ENCODE results near the gene OTOG. TPM values are rescaled to one million over a fixed set of nuclear protein-coding genes. Genes with fewer than 3 reads are reported as not detected.

OTOG gene
- total RNA-seq, 2 experiments from 2014 or later = not detected

- no peak for ATAC-seq (ENCODE audit: poor library complexity)
- Histone ChIP-seq H3K4me1 (ENCODE audit: insufficient read depth, low read length) (no peaks in the 10 kb centered on the region), H3K36me3 (ENCODE audit: insufficient read depth, low read length) (no peaks in the 10 kb centered on the region), H3K9me3 (ENCODE audit: control insufficient read depth in 1 of 2, insufficient read depth in 1 of 2, low read length in 2 of 2) (no peaks in the 10 kb centered on the region), H3K27me3 (ENCODE audit: control insufficient read depth in 1 of 2, insufficient read depth in 2 of 2, low read length in 2 of 2) (peaks cover 0 to 3% of the 10 kb centered on the region in 2 experiments), H3K4me3 (ENCODE audit: low read length) (no peak overlapping the region), H3K27ac (ENCODE audit: low read depth in 1 of 2, low read length in 2 of 2) (no peak overlapping the region)
- Mint-ChIP-seq H3K4me1 (ENCODE audit: low read depth) (no peaks in the 10 kb centered on the region), H3K27ac (no peak overlapping the region), H3K36me3 (ENCODE audit: low read depth) (no peaks in the 10 kb centered on the region), H3K4me3 (no peak overlapping the region), H3K27me3 (peaks cover 9% of the 10 kb centered on the region), H3K9me3 (no peaks in the 10 kb centered on the region)
- ChIA-PET CTCF (no interaction called here), POLR2A (no interaction called here)
- TF ChIP-seq, protein P1, sequence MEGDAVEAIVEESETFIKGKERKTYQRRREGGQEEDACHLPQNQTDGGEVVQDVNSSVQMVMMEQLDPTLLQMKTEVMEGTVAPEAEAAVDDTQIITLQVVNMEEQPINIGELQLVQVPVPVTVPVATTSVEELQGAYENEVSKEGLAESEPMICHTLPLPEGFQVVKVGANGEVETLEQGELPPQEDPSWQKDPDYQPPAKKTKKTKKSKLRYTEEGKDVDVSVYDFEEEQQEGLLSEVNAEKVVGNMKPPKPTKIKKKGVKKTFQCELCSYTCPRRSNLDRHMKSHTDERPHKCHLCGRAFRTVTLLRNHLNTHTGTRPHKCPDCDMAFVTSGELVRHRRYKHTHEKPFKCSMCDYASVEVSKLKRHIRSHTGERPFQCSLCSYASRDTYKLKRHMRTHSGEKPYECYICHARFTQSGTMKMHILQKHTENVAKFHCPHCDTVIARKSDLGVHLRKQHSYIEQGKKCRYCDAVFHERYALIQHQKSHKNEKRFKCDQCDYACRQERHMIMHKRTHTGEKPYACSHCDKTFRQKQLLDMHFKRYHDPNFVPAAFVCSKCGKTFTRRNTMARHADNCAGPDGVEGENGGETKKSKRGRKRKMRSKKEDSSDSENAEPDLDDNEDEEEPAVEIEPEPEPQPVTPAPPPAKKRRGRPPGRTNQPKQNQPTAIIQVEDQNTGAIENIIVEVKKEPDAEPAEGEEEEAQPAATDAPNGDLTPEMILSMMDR (IDR thresholded peaks at IDR 0.05) = no peak
- no peak for DNase-seq
- intact Hi-C loops (cut with DNase I, micrococcal nuclease) = no loop called here
Measured at GRCh38 chr11:17528906-17529843, 17.9 kb upstream of the OTOG start.

GRCh38 chr11:17529844-17530185 is 17.2 kb upstream of the OTOG start:
- no peaks in the 10 kb centered on the region for H3K9me3 ChIP-seq (ENCODE audit: control insufficient read depth in 1 of 2, insufficient read depth in 1 of 2, low read length in 2 of 2)
- H3K4me3 ChIP-seq (ENCODE audit: low read length) = no peak overlapping the region
- H3K36me3 ChIP-seq (ENCODE audit: insufficient read depth, low read length) = no peaks in the 10 kb centered on the region
- Mint-ChIP-seq H3K27ac (no peak overlapping the region), H3K36me3 (ENCODE audit: low read depth) (no peaks in the 10 kb centered on the region), H3K27me3 (peaks cover 9% of the 10 kb centered on the region), H3K4me3 (no peak overlapping the region), H3K9me3 (no peaks in the 10 kb centered on the region), H3K4me1 (ENCODE audit: low read depth) (no peaks in the 10 kb centered on the region)
- ChIA-PET POLR2A (no interaction called here), CTCF (no interaction called here)
- H3K4me1 ChIP-seq (ENCODE audit: insufficient read depth, low read length) = no peaks in the 10 kb centered on the region
- intact Hi-C loops (cut with DNase I, micrococcal nuclease) = no loop called here
- TF ChIP-seq, protein P1 (IDR thresholded peaks at IDR 0.05) = no peak
- DNase-seq = no peak
- no peak overlapping the region for H3K27ac ChIP-seq (ENCODE audit: low read depth in 1 of 2, low read length in 2 of 2)
- ATAC-seq (ENCODE audit: poor library complexity) = no peak
- H3K27me3 ChIP-seq (ENCODE audit: control insufficient read depth in 1 of 2, insufficient read depth in 2 of 2, low read length in 2 of 2) = peaks cover 0 to 3% of the 10 kb centered on the region in 2 experiments

DNA sequence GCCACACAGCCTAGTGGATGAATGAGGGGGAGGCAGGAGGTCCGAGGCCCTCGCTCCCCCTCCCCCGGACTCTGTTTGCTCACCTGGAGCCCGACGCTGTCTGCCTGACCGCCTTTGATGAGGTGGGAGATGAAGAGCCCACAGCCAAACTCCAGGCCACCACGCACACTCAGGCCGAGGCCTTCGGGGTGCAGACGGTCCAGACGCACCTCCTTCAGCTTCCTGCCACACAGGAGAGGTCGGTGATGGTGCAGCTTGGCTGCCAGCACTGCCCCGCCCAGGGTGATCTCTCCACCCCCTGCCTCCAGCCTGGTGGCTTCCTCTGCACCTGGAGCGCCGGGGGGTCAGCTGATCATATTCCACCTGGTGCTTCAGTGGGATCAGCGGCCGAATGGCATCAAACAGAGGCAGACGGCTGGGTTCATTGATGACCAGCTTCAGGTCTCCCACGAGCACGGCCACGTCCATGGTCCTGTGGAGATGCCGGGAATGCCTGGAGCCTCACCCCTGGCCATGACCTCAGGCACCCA is 15.9 kb upstream of the OTOG start:
- no peaks in the 10 kb centered on the region for H3K36me3 Mint-ChIP-seq (ENCODE audit: low read depth)
- Histone ChIP-seq H3K27me3 (ENCODE audit: control insufficient read depth in 1 of 2, insufficient read depth in 2 of 2, low read length in 2 of 2) (peaks cover 0 to 3% of the 10 kb centered on the region in 2 experiments), H3K4me3 (ENCODE audit: low read length) (no peak overlapping the region), H3K4me1 (ENCODE audit: insufficient read depth, low read length) (no peaks in the 10 kb centered on the region), H3K27ac (ENCODE audit: low read depth in 1 of 2, low read length in 2 of 2) (no peak overlapping the region), H3K36me3 (ENCODE audit: insufficient read depth, low read length) (no peaks in the 10 kb centered on the region), H3K9me3 (ENCODE audit: control insufficient read depth in 1 of 2, insufficient read depth in 1 of 2, low read length in 2 of 2) (no peaks in the 10 kb centered on the region)
- H3K27me3 Mint-ChIP-seq = peaks cover 7% of the 10 kb centered on the region
- TF ChIP-seq, protein P1 (IDR thresholded peaks at IDR 0.05) = no peak
- H3K9me3 Mint-ChIP-seq = no peaks in the 10 kb centered on the region
- H3K27ac Mint-ChIP-seq = no peak overlapping the region
- ChIA-PET CTCF (no interaction called here), POLR2A (no interaction called here)
- no peak overlapping the region for H3K4me3 Mint-ChIP-seq
- no peak for DNase-seq
- no peak for ATAC-seq (ENCODE audit: poor library complexity)
- intact Hi-C loops (cut with DNase I, micrococcal nuclease) = no loop called here
- no peaks in the 10 kb centered on the region for H3K4me1 Mint-ChIP-seq (ENCODE audit: low read depth)
